ENCODE results near the gene NES. TPM values are rescaled to one million over a fixed set of nuclear protein-coding genes. Genes with fewer than 3 reads are reported as not detected.

The NES gene
- total and polyA plus RNA-seq, 2 experiments from 2014 or later: 3.6 to 13.8 TPM

- Histone ChIP-seq H3K27ac (no peak overlapping the region), H3K27me3 (peaks cover 2% of the 10 kb centered on the region), H3K79me2 (no peaks in the 10 kb centered on the region), H3K9me3 (ENCODE audit: low read depth) (no peaks in the 10 kb centered on the region), H3K4me3 (no peak overlapping the region), H4K20me1 (ENCODE audit: insufficient read depth, poor library complexity, severe bottlenecking) (no peaks in the 10 kb centered on the region), H2AFZ (no peak overlapping the region), H3K4me1 (ENCODE audit: insufficient read depth) (peaks cover 35% of the 10 kb centered on the region), H3K9me2 (replicated peaks; ENCODE audit: insufficient read depth) (no peaks in the 10 kb centered on the region), H3K36me3 (replicated peaks; ENCODE audit: insufficient read depth, low read depth) (no peaks in the 10 kb centered on the region), H3K4me2 (no peak overlapping the region)
- no peak for TF ChIP-seq EZH2phosphoT487 (IDR thresholded peaks at IDR 0.05; ENCODE audit: low read depth, severe bottlenecking, unreplicated experiment)
- no peak for TF ChIP-seq CTCF (IDR thresholded peaks at IDR 0.05; ENCODE audit: poor library complexity)
- TF ChIP-seq EZH2 (IDR thresholded peaks at IDR 0.05; ENCODE audit: borderline replicate concordance): no peak
- no peak for DNase-seq (ENCODE audit: low spot score)
- 100% methylated on average over 1 of the region's 4 CpGs for WGBS (ENCODE audit: low lambda C conversion rate, missing lambda C conversion rate)
These were observed 6.4 kb downstream of the NES start for GRCh38 chr1:156670791-156671190.

- no peaks in the 10 kb centered on the region for H3K27me3 ChIP-seq
- peaks cover 35% of the 10 kb centered on the region for H3K4me1 ChIP-seq (ENCODE audit: insufficient read depth)
- H3K27ac ChIP-seq: no peak overlapping the region
- no peak overlapping the region for H3K4me2 ChIP-seq
- H3K4me3 ChIP-seq: no peak overlapping the region
- H3K36me3 ChIP-seq (replicated peaks; ENCODE audit: insufficient read depth, low read depth): no peaks in the 10 kb centered on the region
- no peak overlapping the region for H2AFZ ChIP-seq
- no peaks in the 10 kb centered on the region for H3K9me3 ChIP-seq (ENCODE audit: low read depth)
- DNase-seq (ENCODE audit: low spot score): no peak
- no peaks in the 10 kb centered on the region for H3K9me2 ChIP-seq (replicated peaks; ENCODE audit: insufficient read depth)
- no peak for TF ChIP-seq EZH2phosphoT487 (IDR thresholded peaks at IDR 0.05; ENCODE audit: low read depth, severe bottlenecking, unreplicated experiment)
- no peak for TF ChIP-seq CTCF (IDR thresholded peaks at IDR 0.05; ENCODE audit: poor library complexity)
- no peak for TF ChIP-seq EZH2 (IDR thresholded peaks at IDR 0.05; ENCODE audit: borderline replicate concordance)
- WGBS (ENCODE audit: low lambda C conversion rate, missing lambda C conversion rate): 89% methylated on average over 5 of the region's 6 CpGs
- no peaks in the 10 kb centered on the region for H3K79me2 ChIP-seq
- H4K20me1 ChIP-seq (ENCODE audit: insufficient read depth, poor library complexity, severe bottlenecking): no peaks in the 10 kb centered on the region
These were observed 6.8 kb downstream of the NES start for GRCh38 chr1:156670359-156670758.

- Histone ChIP-seq H3K9me3 (ENCODE audit: low read depth) (no peaks in the 10 kb centered on the region), H4K20me1 (ENCODE audit: insufficient read depth, poor library complexity, severe bottlenecking) (no peaks in the 10 kb centered on the region), H3K4me2 (no peak overlapping the region), H3K27ac (no peak overlapping the region), H3K4me3 (no peak overlapping the region), H2AFZ (no peak overlapping the region), H3K27me3 (no peaks in the 10 kb centered on the region), H3K9me2 (replicated peaks; ENCODE audit: insufficient read depth) (no peaks in the 10 kb centered on the region), H3K36me3 (replicated peaks; ENCODE audit: insufficient read depth, low read depth) (no peaks in the 10 kb centered on the region), H3K79me2 (no peaks in the 10 kb centered on the region), H3K4me1 (ENCODE audit: insufficient read depth) (peaks cover 39% of the 10 kb centered on the region)
- DNase-seq (ENCODE audit: low spot score): no peak
- WGBS (ENCODE audit: low lambda C conversion rate, missing lambda C conversion rate): 82% methylated on average over 4 of the region's 5 CpGs
- TF ChIP-seq EZH2 (IDR thresholded peaks at IDR 0.05; ENCODE audit: borderline replicate concordance) (no peak), EZH2phosphoT487 (IDR thresholded peaks at IDR 0.05; ENCODE audit: low read depth, severe bottlenecking, unreplicated experiment) (no peak), CTCF (IDR thresholded peaks at IDR 0.05; ENCODE audit: poor library complexity) (no peak)
These were observed 7.4 kb downstream of the NES start for GRCh38 chr1:156669794-156670193.
